Prostate gland (tissue), 2 donors: ENCODE data around the gene ENPP5.

Source experiments
- CTCF ChIP-seq, 4 experiments: fragments of 200-600 bp in 2 of 4; fragments of 450-650 bp in 2 of 4; sonication (generic) in 2 of 4; IDR thresholded peaks; 1 replicate in 3 of 4; 2 replicates in 1 of 4; pipeline ENCODE4 v1.5.1; 2016 to 2019; ENCODE audit warnings: antibody characterized with exemption in 4 of 4, mild to moderate bottlenecking in 2 of 4, moderate library complexity in 2 of 4
- POLR2A ChIP-seq: fragments of 450-650 bp; IDR thresholded peaks from one replicate; pipeline ENCODE4 v1.6.1; 2016; ENCODE audit warnings: antibody characterized with exemption, mild to moderate bottlenecking

DNA sequence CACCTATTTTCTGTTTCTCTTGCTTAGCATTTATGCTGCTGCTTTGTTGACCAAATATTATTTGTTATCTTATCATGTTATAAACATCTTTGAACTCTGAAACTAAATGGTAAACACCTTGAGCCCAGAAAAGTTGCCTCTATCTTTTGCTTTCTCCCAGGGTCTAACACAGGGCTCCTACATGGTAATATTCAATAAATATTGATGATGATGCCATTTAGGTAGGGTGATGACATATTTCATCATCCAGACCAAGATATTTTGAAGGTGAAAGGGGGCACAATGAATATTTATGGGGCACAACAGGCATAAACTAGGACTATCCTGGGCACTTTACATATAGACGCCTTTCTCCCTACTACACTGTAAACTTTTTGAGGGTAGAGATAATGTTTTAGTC, 52.6 kb downstream of the ENPP5 start:
- no peak for TF ChIP-seq CTCF (IDR thresholded peaks at IDR 0.05)
- no peak for TF ChIP-seq POLR2A
